A549 treated with AZD9567 at 1 μM for 4 hours (cell line): Measurements from ENCODE around the gene PDZK1. TPM values are rescaled to one million over a fixed set of nuclear protein-coding genes. Genes with fewer than 3 reads are reported as not detected.

Experiments
- total RNA-seq: library from RNA; stranded (reverse); fragments of 200-300 nt; extraction: Qiagen RNA extraction; gene quantifications from 5 replicates; pipeline ENCODE4 v1.2.3, GENCODE V29; 2022; ENCODE audit not compliant: insufficient read depth

The PDZK1 gene
- total RNA-seq = 0.57 to 0.85 TPM (median 0.74 TPM) in 4 of 5 replicates, not detected in the other

DNA sequence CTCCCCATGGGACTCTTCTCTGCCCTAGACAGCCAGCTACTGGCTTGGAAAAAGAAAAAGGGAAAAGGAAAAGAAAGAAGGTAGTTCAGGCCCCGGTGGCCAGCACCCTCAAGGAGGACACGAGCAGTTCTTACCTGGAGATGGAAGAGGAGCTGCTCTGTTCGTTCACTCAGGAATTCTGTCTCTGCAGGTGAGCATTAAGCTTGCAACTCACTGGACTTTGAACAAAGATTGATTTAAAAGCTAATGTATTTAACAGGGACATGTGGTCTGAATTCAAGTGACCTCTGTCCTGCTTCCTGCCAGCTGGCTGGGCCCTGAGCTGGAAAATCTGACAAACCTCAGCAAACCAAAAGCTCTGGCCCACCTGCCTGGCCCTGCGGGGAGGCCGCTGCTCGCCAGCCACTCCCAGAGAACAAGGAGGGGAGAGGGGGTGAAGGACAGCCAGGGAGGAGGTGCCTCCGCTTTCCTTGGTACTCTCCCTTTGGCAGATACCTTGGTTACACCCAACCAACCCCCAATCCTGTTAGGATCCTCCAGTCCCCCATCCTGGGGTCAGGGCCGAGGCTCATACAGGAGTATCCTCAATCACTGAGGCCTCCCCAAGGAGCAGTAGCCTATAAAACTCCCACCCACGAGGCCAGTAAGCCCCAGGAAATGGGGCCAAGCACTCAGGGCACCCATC is at the start of gene PDZK1:
TSS of gene PDZK1 (minus strand) at position 186 of the 685 bp plus-strand sequence. CDS start 19,347 bp downstream, outside the sequence.

DNA sequence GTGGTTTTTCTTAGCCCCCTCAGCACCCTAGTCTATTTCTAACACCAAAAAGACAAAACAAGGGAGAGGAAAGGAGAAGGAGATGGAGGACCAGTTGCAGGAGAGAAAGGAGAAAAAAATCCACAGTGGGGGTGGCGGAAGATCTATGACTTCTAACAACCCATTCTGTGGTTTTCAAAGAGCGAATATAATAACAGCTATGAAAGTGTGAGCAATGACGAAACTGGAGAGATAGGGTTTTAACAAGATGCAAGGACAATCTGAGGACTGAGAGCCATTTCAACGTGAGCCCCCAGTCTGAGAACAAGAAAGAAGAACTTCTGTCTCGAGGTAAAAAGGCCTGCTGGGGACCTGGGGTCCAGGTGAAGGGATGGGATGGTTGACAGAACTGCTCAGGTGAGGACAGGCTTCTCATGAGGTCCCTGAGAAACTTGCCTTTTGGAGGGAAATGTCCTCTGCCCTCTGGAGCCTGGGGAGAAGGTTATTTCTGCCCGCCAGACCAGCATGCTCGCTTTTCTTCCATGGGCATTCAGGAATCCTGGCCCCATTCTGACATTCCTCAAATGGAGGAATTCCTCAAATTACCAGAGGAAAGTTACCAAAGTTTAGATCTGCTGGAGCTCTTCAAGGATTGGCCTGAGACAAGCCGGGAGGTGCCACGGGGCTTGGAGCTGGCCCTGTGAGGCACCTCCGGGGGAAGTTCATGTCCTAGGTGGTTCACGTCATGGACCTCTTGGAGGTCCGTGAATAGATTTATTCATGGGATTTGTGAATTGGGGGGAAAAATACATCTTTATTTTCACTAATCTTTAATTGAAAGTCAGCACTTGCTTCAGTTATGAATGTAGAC is 12.3 kb upstream of the PDZK1 start, which contains the start of gene CD160:
TSS of gene CD160 (plus strand) at position 270 of the 850 bp plus-strand sequence. CDS start 8,829 bp downstream, outside the sequence.

Other genes with a start within 250 kb of the PDZK1 start
- 13.6 to 23.7 TPM (median 15.6 TPM) in 5 replicates for gene GPR89A, start 99.4 kb downstream of the PDZK1 start, total RNA-seq
- gene CD160, start 12.1 kb upstream of the PDZK1 start, total RNA-seq = not detected in 5 replicates
- 12.3 to 15.7 TPM (median 12.3 TPM) in 5 replicates for gene RNF115, start 116.7 kb upstream of the PDZK1 start, total RNA-seq
- gene POLR3C, start 116.8 kb upstream of the PDZK1 start, total RNA-seq = 33.2 to 43.4 TPM (median 36.7 TPM) in 5 replicates
- gene NUDT17, start 138.3 kb upstream of the PDZK1 start, total RNA-seq = 5.1 to 6.4 TPM (median 5.9 TPM) in 5 replicates
- 31.8 to 47.9 TPM (median 37.4 TPM) in 5 replicates for gene PIAS3, start 151.7 kb upstream of the PDZK1 start, total RNA-seq
- not detected in 5 replicates for gene ANKRD35, start 178.5 kb upstream of the PDZK1 start, total RNA-seq
- gene ITGA10, start 202.7 kb upstream of the PDZK1 start, total RNA-seq = 0.58 to 1.3 TPM (median 0.92 TPM) in 4 of 5 replicates, not detected in the other
- 31.0 to 36.0 TPM (median 33.0 TPM) in 5 replicates for gene PEX11B, start 211.3 kb upstream of the PDZK1 start, total RNA-seq
- 188 to 233 TPM (median 231 TPM) in 5 replicates for gene RBM8A, start 220.1 kb upstream of the PDZK1 start, total RNA-seq